ENCODE results near the gene CUTA. TPM values are rescaled to one million over a fixed set of nuclear protein-coding genes. Genes with fewer than 3 reads are reported as not detected.
"Not testable (repeated sequence)": the region's sequence is repeated elsewhere in the genome, so short reads cannot be mapped to it uniquely, and the experiment has no call there.

CUTA gene
- total and polyA plus RNA-seq, 8 donors: 12.8 to 233 (median 133) TPM

DNA sequence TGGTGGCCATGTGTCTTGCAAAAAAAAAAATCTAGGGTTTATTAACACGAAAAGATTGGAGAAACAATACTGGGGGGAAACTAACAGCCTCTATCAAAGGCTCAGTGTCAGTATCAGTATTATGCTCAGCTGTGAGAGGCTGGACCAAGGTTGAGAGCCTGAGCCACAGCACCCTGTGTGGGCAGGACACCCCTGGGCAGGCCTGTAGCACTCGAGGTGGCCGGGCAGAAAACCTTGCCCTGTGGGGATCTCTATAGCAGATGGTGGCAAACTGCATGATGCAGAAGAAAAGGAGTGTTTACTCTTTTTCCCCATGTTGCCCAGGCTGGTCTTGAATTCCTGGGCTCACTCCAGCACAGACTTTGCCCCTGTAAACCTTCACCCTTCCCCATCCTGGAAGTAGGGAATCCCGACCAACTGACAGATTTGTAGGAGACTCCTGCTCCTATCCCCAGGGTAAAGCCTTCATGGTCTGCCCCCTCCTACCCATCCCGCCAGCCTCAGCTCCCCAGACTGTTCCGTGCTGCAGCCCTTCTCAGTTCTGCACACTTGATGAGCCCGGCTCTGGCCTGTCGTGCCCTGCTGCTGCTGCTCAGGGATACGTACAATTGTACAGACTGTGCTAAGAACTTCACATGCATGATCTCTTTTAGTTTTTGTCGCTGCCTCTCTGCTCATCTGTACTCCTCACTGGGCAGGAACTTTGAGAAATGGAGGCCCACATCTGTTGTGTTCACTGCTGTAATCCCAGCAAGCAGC, 34.3 kb downstream of the CUTA start:
- no peak for TF ChIP-seq POLR2A (IDR thresholded peaks at IDR 0.05)
- no peak for TF ChIP-seq POLR2AphosphoS5 (IDR thresholded peaks at IDR 0.05)
- TF ChIP-seq EP300 (IDR thresholded peaks at IDR 0.05): no peak
- no peak for TF ChIP-seq CTCF (IDR thresholded peaks at IDR 0.05)
- no peaks in the 10 kb centered on the region for H3K9me3 ChIP-seq
- intact Hi-C loops (cut with DNase I; ENCODE audit: low total_unique reads): no loop called here
- H3K36me3 ChIP-seq: no peaks in the 10 kb centered on the region
- no peak overlapping the region for H3K27ac ChIP-seq
- DNase-seq: no peak
- peaks cover 0 to 9% (median 0%) of the 10 kb centered on the region in 4 donors for H3K4me1 ChIP-seq
- 67 to 76% (median 73%) methylated on average over 9 to 10 of the region's 10 CpGs for WGBS, 5 donors
- H3K4me3 ChIP-seq: no peak overlapping the region
- H3K27me3 ChIP-seq: no peaks in the 10 kb centered on the region

DNA sequence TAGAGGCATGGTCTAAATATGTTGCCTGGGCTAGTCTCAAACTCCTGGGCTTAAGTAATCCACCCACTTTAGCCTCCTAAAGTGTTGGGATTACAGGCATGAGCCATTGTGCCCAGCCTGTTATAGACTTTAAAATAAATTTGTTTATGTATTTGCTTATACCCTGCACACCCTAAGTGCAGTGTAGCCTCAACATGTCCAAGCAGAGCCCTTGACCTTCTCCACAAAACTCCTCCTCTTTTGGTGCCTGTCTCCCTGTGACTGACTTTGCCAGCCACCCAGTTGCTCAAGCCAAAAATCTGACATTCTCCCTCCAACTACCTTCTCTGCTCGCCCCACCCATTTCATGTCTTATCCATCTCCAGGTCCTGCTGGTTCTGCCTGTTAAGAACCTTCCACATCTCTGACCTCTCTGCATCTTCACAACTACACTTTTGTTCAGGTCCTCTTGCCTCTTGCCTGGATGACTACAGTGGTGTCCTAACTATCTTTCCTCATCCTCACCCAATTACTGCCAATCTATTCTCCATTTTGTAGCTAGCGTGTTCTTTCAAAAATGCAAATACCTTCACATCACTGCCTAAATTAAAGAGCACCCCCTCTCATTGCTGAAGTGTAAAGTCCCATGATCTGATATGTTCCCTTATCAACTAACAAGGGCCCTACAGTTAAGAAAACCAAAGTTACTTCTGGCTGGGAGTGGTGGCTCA, 37.5 kb downstream of the CUTA start:
- Histone ChIP-seq H3K27me3 (no peaks in the 10 kb centered on the region), H3K9me3 (no peaks in the 10 kb centered on the region), H3K4me1 (peaks cover 4 to 16% (median 9%) of the 10 kb centered on the region in 4 donors), H3K36me3 (no peaks in the 10 kb centered on the region), H3K4me3 (no peak overlapping the region), H3K27ac (no peak overlapping the region)
- no peak for TF ChIP-seq POLR2AphosphoS5 (IDR thresholded peaks at IDR 0.05)
- no peak for TF ChIP-seq EP300 (IDR thresholded peaks at IDR 0.05)
- TF ChIP-seq POLR2A (IDR thresholded peaks at IDR 0.05): no peak
- TF ChIP-seq CTCF (IDR thresholded peaks at IDR 0.05): no peak
- WGBS, 5 donors: 81 to 91% (median 89%) methylated on average over 2 of the region's 2 CpGs
- intact Hi-C loops (cut with DNase I; ENCODE audit: low total_unique reads): no loop called here
- no peak for DNase-seq

DNA sequence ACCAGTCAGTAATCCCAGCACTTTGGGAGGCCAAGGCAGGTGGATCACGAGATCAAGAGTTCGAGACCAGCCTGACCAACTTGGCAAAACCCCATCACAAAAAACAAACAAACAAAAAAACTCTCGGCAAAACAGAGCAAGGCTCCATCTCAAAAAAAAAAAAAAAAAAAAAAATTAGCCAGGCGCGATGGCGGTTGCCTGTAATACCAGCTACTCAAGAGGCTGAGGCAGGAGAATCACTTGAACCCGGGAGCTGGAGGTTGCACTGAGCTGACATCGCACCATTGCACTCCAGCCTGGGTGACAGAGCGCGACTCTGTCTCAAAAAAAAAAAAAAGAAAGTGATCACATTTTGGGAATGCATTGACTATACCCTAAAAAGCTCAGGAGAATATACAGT, 38.7 kb downstream of the CUTA start:
- H3K27me3 ChIP-seq; intact Hi-C loops (cut with DNase I; ENCODE audit: low total_unique reads); H3K9me3 ChIP-seq; H3K27ac ChIP-seq; H3K4me3 ChIP-seq; DNase-seq; H3K36me3 ChIP-seq: not testable (repeated sequence)
- 93 to 96% (median 93%) methylated on average over 10 of the region's 10 CpGs for WGBS, 5 donors
- peaks cover 11 to 29% (median 21%) of the 10 kb centered on the region in 4 donors for H3K4me1 ChIP-seq

DNA sequence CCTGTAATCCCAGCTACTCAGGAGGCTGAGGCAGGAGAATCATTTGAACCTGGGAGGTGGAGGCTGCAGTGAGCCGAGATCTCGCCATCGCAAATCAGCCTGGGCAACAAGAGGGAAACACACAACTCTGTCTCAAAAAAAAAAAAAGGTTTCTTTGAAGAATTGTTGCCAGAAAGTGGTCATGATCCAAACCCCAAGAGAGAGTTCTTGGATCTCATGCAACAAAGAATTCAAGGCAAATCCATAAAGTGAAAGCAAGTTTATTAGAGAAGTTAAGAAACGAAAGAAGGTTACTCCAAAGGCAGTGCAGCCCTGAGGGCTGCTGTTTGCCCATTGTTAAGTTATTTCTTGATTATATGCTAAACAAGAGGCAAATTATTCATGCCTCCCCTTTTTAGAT, 40.7 kb downstream of the CUTA start:
- Histone ChIP-seq H3K27me3 (no peaks in the 10 kb centered on the region), H3K4me1 (peaks cover 11 to 31% (median 18%) of the 10 kb centered on the region in 4 donors), H3K36me3 (no peaks in the 10 kb centered on the region), H3K4me3 (no peak overlapping the region), H3K9me3 (no peaks in the 10 kb centered on the region), H3K27ac (no peak overlapping the region)
- no peak for DNase-seq
- TF ChIP-seq CTCF (IDR thresholded peaks at IDR 0.05): no peak
- no peak for TF ChIP-seq EP300 (IDR thresholded peaks at IDR 0.05)
- TF ChIP-seq POLR2AphosphoS5 (IDR thresholded peaks at IDR 0.05): no peak
- TF ChIP-seq POLR2A (IDR thresholded peaks at IDR 0.05): no peak
- WGBS, 5 donors: 88 to 96% (median 91%) methylated on average over 4 of the region's 4 CpGs
- intact Hi-C loops (cut with DNase I; ENCODE audit: low total_unique reads): no loop called here
